Measurements from ENCODE around the gene PSPN. TPM values are rescaled to one million over a fixed set of nuclear protein-coding genes. Genes with fewer than 3 reads are reported as not detected.

The PSPN gene
- total and polyA plus RNA-seq, 2 of the 13 experiments (the other 11 are each of a cell fraction or from before 2014, with no cell fraction given): 0.69 to 1.1 TPM

DNA sequence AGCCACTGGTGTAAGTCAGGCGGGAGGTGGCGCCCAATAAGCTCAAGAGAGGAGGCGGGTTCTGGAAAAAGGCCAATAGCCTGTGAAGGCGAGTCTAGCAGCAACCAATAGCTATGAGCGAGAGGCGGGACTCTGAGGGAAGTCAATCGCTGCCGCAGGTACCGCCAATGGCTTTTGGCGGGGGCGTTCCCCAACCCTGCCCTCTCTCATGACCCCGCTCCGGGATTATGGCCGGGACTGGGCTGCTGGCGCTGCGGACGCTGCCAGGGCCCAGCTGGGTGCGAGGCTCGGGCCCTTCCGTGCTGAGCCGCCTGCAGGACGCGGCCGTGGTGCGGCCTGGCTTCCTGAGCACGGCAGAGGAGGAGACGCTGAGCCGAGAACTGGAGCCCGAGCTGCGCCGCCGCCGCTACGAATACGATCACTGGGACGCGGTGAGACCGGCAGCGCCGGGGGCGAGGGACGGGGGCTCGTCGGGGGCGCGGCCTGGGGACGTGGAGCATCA, 3.1 kb downstream of the PSPN start, which contains the start of gene ALKBH7 (continued):
- TF ChIP-seq ZBTB4 (CRISPR knock-in tag; IDR thresholded peaks at IDR 0.05; ENCODE audit: borderline replicate concordance) (0 out of 2 replicates have a peak, but pooled peaks have one; percentile 45), CBX5 (CRISPR knock-in tag; IDR thresholded peaks at IDR 0.05; ENCODE audit: borderline replicate concordance) (no peak), HNRNPK (IDR thresholded peaks at IDR 0.05; ENCODE audit: low read depth, low read length, poor library complexity, severe bottlenecking) (no peak), MAZ (IDR thresholded peaks at IDR 0.05; ENCODE audit: borderline replicate concordance, low read depth, low read length) (no peak), MAZ (CRISPR knock-in tag; IDR thresholded peaks at IDR 0.05; ENCODE audit: low read depth) (0 out of 2 replicates have a peak, but pooled peaks have one; percentile 65), ZSCAN5A (CRISPR knock-in tag; IDR thresholded peaks at IDR 0.05; ENCODE audit: borderline replicate concordance) (0 out of 2 replicates have a peak, but pooled peaks have one; percentile 55), EHMT2 (IDR thresholded peaks at IDR 0.05; ENCODE audit: borderline replicate concordance, low read depth, low read length) (no peak), ZNF569 (CRISPR knock-in tag; IDR thresholded peaks at IDR 0.05; ENCODE audit: borderline replicate concordance) (no peak), SOX6 (IDR thresholded peaks at IDR 0.05) (no peak), SOX6 (CRISPR knock-in tag; IDR thresholded peaks at IDR 0.05) (no peak; the same call in 1 of the 2 replicates), GPN1 (CRISPR knock-in tag; IDR thresholded peaks at IDR 0.05; ENCODE audit: borderline replicate concordance) (peak; percentile 45; the same call in 1 of the 2 replicates), ZNF556 (CRISPR knock-in tag; IDR thresholded peaks at IDR 0.05; ENCODE audit: borderline replicate concordance) (peak; percentile 63; the same call in 1 of the 2 replicates)
- TF ChIP-seq, protein P1, sequence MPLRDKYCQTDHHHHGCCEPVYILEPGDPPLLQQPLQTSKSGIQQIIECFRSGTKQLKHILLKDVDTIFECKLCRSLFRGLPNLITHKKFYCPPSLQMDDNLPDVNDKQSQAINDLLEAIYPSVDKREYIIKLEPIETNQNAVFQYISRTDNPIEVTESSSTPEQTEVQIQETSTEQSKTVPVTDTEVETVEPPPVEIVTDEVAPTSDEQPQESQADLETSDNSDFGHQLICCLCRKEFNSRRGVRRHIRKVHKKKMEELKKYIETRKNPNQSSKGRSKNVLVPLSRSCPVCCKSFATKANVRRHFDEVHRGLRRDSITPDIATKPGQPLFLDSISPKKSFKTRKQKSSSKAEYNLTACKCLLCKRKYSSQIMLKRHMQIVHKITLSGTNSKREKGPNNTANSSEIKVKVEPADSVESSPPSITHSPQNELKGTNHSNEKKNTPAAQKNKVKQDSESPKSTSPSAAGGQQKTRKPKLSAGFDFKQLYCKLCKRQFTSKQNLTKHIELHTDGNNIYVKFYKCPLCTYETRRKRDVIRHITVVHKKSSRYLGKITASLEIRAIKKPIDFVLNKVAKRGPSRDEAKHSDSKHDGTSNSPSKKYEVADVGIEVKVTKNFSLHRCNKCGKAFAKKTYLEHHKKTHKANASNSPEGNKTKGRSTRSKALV (CRISPR knock-in tag; IDR thresholded peaks at IDR 0.05): peak; percentile 55; the same call in 1 of the 2 replicates
- TF ChIP-seq, protein P2, sequence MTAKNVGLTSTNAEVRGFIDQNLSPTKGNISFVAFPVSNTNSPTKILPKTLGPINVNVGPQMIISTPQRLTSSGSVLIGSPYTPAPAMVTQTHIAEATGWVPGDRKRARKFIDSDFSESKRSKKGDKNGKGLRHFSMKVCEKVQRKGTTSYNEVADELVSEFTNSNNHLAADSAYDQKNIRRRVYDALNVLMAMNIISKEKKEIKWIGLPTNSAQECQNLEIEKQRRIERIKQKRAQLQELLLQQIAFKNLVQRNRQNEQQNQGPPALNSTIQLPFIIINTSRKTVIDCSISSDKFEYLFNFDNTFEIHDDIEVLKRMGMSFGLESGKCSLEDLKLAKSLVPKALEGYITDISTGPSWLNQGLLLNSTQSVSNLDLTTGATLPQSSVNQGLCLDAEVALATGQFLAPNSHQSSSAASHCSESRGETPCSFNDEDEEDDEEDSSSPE (CRISPR knock-in tag; IDR thresholded peaks at IDR 0.05): no peak
- TF ChIP-seq, protein P3, sequence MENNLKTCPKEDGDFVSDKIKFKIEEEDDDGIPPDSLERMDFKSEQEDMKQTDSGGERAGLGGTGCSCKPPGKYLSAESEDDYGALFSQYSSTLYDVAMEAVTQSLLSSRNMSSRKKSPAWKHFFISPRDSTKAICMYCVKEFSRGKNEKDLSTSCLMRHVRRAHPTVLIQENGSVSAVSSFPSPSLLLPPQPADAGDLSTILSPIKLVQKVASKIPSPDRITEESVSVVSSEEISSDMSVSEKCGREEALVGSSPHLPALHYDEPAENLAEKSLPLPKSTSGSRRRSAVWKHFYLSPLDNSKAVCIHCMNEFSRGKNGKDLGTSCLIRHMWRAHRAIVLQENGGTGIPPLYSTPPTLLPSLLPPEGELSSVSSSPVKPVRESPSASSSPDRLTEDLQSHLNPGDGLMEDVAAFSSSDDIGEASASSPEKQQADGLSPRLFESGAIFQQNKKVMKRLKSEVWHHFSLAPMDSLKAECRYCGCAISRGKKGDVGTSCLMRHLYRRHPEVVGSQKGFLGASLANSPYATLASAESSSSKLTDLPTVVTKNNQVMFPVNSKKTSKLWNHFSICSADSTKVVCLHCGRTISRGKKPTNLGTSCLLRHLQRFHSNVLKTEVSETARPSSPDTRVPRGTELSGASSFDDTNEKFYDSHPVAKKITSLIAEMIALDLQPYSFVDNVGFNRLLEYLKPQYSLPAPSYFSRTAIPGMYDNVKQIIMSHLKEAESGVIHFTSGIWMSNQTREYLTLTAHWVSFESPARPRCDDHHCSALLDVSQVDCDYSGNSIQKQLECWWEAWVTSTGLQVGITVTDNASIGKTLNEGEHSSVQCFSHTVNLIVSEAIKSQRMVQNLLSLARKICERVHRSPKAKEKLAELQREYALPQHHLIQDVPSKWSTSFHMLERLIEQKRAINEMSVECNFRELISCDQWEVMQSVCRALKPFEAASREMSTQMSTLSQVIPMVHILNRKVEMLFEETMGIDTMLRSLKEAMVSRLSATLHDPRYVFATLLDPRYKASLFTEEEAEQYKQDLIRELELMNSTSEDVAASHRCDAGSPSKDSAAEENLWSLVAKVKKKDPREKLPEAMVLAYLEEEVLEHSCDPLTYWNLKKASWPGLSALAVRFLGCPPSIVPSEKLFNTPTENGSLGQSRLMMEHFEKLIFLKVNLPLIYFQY (CRISPR knock-in tag; IDR thresholded peaks at IDR 0.05; ENCODE audit: borderline replicate concordance): no peak
- TF ChIP-seq, protein P4, sequence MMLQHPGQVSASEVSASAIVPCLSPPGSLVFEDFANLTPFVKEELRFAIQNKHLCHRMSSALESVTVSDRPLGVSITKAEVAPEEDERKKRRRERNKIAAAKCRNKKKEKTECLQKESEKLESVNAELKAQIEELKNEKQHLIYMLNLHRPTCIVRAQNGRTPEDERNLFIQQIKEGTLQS (CRISPR knock-in tag; IDR thresholded peaks at IDR 0.05): no peak

All from HepG2 (cell line).